Pons (tissue), 1 donor: Measurements from ENCODE around the gene SFT2D1.
"Not testable (repeated sequence)": the region's sequence is repeated elsewhere in the genome, so short reads cannot be mapped to it uniquely, and the experiment has no call there.

Experiments
- DNase-seq: peaks from one replicate; pipeline ENCODE4 v3.0.0-alpha.2; 2016; ENCODE audit warnings: low spot score

SFT2D1 gene

DNA sequence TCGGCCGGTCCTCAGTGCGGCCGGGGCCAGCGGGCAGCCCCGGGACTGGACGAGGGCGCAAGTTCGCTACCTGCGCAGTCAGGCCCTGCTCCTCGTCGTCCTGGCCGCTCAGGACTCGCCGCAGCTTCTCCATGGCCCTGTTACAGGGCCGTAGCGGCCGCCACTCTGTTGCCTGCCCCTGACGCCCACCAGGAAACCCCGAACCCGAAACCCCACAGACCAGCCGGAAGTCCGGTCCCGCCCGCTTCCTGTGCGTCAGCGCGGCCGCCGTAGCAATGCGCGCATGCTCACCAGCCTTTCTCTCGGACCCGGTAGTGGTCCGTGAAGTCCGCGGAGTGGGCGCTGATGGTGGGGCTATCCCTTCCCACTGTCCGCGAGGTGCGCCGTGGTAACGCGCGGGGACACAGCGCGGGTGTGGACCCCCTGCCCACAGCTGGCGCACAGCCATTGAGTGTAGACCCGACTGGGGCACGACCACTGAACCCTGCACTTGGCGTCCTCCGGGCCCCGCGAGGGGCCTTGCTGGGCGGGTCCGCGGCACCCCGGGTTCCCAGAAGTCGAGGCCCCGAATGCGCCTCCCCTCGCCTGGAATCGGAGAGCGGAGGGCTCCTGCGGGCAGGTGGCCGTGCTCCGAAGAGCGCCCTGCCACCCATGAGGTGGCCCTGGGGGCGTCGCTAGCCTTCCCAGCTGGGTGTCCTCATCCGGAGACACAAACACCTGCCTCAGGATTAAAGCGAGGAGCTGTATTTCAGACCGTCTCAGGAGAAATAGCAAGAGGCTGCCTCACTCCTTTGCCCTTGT, at the start of gene SFT2D1:
TSS of gene SFT2D1 (minus strand) at position 197 of the 801 bp plus-strand sequence. CDS start at position 133, 64 bp downstream.
- DNase-seq: peak; percentile 64

DNA sequence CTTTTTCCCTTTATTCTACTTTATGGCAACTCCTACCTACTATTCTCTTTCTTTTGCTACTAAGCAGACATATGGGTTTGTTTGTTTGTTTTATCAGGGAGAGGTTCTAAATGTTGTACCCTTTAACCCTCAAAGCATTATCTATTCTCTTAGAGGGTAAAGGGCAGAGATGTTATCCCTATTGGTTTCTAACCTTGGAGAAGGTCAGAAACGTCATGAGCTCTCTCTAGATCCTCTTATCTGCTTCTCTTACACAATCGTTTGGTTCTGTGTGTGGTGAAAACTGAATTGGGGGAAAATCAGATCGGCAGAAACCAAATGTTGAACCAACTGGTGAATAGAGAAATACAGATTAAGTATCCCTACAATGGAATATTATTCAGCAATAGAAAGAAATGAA, 46.8 kb upstream of the SFT2D1 start:
- DNase-seq: no peak

DNA sequence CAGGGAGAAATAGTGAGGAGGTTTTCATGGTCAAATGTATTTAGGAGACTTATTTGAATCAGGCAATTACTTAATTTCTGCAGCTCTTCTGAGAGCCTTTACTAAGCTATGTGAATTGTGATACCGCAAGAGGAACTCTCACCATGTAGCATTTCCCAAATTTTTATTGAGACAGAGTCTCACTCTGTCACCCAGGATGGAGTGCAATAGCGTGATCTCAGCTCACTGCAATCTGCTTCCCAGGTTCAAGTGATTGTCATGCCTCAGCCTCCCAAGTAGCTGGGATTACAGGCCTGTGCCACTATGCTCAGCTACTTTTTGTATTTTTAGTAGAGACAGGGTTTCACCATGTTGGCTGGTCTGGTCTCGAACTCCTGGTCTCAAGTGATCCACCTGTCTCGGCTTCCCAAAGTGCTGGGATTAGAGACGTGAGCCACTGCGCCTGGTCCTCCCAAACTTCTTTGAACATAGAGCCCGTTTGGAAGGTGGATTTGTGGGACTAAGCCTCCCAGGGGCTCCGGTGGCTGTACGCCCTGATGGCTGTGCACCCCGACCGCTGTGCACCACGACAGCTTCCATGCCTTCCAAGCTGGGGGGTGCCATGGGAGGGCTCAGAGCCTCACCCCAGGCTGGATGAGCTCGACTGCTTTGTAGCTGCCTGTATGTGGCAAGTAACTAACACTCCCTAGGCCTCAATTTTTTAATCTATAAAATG, 46.1 kb upstream of the SFT2D1 start:
- DNase-seq: no peak

DNA sequence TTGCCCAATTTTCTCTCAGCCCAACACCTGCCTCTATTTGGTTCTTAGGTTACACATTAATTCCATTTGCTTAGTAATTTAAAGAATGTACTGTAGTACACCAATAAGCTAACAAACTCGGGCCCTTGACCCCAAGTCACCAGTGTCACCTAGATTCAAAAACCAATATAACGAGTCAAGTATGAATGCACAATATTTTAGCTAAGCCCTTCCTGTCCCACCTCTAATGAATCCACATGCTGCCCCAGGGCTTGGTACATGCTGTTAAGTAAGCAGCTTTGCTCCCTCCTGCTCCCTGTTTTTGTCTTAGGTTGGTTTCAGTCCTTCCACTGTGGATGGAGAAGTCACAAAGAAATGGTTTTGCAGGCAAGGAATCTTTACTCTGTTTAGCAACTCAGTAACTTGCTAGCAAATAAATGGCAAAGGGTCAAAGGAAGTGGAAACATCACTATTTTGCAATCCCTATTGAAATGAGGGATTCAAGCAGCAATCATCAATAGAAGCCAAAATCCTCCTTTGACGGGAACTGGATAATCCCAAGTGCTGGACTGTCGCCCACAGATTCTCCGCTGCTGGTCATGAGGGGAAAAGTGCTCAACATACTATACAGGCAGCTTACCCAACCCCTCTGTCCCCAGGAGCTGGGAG, 45.4 kb upstream of the SFT2D1 start:
- no peak for DNase-seq

DNA sequence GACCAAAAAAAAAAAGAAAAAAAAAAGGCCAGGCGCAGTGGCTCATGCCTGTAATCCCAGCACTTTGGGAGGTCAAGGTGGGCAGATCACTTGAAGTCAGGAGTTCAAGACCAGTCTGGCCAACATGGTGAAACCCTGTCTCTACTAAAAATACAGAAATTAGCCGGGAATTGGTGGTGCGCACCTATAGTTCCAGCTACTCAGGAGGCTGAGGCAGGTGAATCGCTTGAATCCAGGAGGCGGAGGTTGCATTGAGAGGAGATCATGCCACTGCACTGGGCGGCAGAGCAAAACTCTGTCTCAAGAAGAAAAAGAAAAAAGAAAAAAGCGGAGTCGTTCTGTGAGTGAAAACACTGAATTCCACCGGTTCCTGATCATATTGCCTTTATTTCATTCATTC, 44.8 kb upstream of the SFT2D1 start:
- DNase-seq: not testable (repeated sequence)

DNA sequence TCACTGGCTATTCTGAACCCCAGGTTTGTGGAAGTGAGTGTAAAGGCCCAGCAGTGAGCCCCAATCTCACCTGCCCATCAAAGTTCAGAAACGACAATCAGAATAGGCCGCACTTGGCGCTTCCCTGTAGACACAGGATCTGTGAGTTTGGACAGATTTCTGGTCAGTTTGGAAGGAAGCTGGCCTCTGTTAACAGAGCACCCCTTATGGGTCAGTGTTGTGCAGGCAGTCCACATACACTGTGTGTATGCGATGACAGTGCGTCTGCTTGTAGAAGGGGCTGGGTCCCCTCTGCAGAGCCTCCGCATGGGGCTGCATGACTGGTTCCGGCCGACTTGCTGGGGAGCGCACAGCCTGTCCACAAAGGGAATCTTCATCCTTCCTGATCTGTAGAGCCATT, 43.8 kb upstream of the SFT2D1 start:
- DNase-seq: no peak

DNA sequence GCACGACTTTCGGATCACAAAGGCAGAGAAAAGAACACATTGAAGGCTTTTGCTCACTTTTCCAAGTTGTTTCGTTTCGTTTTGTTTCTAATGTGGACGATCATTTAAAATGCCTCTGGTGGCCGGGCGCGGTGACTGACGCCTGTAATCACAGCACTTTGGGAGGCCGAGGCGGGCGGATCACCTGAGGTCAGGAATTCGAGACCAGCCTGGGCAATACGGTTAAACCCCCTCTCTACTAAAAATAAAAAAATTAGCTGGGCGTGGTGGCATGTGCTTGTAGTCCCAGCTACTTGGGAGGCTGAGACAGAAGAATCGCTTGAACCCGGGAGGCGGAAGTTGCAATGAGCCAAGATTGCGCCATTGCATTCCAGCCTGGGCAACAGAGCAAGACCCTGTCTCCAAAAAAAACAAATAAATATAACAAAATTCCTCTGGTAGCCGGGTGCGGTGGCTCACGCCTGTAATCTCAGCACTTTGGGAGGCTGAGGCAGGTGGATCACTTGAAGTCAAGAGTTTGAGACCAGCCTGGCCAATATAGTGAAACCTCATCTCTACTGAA, 41.5 kb upstream of the SFT2D1 start:
- not testable (repeated sequence) for DNase-seq

DNA sequence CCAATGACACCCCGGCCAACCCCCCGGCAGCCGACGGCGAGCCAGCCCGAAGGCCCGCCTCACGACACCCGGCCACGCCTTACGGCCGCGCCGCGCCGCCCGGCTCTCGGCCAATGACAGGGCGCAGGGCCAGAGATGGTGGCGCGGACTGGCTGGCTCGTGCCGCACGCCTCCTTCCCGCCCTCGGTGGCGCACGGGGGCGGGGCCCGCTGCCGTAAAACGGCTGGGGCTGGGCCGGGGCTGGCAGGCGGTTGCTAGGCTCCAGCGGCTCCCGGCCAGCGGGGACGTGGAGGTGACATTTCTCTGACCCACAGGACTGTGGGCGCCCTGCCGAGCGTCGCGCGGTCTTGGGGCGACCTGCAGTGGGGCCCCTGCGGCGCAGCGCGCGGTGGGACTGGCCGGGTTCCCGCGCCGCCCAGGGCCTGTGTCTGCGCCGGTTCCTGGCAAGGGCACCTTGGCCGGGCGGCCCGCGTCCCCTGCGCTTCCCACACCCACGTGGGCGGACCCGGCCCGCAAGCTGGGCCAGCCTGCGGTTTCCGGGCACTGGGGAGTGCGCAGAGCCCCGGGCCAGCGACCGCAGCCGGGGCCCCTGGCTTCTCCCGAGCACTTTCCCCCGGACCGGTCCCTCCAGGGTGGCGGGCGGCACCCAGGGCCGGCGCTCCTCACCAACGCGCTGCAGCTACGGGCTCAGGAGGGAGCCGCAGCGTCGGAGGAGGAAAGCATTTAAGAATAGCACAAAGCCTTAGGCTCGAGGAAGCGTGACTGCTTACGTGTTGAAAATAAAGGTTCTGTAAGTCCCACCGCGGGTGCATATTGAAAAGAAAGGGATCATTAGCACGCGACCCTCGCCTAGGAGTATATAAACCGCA, 40.8 kb upstream of the SFT2D1 start, which contains the start of gene MPC1:
TSS of gene MPC1 (minus strand) at position 8 of the 869 bp plus-strand sequence. CDS start 64 bp downstream, outside the sequence.
- DNase-seq: peak; percentile 92

DNA sequence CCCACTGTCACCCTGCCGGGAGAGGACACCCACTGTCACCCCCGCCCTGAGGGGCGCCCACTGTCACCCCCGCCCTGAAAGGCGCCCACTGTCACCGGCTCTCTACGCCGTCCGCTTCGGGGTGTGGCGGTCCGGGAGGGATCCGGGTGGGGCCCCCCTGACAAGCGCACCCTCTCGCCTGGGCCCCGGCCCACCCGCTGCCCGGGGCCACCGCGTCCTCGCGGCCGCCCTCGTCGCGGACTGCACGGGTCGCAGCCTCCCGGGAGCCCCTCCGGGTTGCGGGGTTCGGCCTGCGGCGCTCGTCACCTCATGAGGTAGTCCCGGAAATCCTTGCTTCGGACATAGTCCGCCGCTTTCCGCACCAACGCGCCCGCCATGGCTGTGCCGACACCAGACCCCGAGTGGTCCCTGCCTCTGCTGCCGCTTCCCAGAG, 40.2 kb upstream of the SFT2D1 start:
- DNase-seq: no peak

DNA sequence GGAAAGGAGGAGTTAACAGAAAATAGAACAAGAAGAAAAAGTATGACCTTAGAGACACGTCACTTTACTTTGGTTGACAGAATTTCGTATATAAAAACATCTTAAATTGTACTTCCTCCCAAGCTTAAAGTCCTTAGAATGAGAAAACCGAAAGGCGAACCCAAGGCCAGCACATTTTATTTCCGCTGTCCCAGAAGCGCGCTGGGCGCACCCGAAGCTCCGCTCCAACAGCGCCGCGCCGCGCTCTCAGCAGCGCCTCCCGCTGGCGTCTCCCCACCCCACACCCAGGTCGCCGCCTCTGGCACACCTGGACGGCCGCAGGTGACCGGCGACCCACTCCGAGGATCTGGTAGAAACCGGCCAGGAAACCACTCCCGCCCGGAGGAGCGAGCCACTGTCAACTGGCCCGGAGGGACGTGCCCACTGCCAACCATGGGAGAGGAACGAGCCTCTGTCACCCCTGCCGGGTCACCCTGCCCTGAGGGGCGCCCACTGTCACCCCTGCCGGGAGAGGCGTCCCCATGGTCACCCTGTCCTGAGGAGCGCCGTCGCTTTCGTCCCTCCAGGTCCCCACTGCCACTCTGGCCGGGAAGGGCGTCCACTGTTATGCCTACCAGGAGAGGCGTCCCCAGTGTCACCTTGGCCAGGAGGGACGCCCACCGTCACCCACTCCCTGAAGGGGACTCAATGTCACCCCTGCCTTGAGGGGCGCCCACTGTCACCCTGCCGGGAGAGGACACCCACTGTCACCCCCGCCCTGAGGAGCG, 39.6 kb upstream of the SFT2D1 start:
- peak; percentile 56 for DNase-seq

DNA sequence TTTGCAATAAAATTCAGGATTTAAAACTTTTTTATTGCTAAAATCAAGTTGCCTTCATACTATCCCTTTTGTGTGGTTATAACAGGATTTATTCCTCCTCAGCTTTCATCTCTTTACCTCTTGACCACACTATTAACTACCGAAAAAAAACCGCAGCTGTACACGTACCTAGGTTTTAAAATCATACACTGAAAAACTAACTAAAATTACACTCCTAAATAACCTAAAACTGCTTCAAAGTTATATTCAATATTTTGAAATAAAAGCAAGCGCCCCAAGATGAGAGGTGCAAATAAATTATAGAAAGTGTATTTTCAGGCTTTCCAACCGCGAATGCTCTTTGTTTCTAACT, 39.0 kb upstream of the SFT2D1 start:
- no peak for DNase-seq

DNA sequence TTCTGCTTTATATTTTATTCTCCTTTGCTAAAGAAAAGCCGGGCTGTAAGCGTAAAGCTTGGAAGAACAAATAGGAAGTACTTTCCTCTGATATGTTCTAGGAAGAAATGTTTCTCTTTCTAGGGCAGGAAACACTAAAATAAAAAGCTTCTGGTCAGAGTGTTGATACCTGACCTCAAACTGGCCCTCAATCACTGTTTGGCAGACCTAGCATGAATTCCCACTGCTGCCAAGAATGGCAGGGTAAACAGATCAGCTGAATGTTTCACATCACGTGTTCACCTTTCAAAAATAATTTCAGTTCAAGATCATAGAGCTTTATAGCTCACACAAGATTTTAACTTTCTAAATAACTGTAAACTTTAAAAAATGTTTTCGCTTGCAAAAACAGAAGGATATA, 37.5 kb upstream of the SFT2D1 start:
- DNase-seq: no peak

DNA sequence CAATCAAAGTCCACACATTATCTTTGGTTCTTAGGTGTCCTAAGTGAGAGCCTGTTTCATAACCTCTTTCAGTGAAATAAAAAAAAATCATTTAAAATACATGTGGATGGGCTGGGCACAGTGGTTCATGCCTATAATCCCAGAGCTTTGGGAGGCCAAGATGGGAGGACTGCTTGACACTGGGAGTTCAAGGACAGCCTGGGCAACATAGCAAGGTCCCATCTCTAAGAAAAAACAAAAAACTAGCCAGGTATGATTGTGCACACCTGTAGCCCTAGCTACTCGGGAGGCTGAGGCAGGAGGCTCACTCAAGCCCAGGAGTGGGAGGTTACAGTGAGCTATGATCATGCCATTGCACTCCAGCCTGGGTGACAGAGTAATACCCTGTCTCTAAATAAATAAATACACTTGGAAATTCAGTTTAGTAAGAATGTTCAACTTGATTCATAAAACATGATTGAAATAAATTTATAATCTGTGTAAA, 36.8 kb upstream of the SFT2D1 start:
- DNase-seq: no peak

DNA sequence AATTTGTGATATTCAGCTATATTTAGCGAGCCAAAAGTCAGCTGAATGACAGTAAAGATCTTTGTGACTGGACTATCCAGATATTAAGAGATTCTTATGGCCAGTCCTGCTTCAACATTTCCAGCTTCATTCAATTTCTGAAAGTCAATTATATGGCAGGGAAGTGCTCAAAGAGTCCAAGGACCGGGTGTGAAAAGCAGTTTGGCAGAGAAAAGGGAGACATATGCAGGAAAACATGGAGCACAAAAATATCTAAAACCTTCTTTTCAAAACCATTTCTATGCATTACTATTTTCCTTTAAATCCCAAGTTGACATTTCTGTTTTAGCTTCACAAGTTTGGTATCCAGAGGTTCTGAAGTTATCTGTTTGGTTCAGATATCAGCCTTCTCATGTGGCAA, 35.4 kb upstream of the SFT2D1 start:
- no peak for DNase-seq

DNA sequence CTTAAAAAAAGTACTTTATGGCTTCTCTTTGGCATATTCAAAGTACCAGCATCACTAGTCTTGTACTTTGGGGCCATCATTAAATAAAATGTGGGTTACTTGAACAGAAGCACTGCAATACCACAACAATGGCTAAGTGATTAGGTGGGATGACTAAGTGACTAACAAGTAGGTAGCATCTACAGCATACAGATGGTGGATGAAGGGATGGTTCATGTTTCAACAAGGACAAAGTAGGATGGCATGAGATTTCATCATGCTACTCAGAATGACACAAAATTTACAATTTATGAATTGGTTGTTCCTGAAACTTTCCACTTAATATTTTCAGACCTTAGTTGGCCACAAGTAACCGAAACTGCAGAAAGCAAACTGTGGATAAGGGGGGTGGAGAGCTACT, 32.7 kb upstream of the SFT2D1 start:
- no peak for DNase-seq

DNA sequence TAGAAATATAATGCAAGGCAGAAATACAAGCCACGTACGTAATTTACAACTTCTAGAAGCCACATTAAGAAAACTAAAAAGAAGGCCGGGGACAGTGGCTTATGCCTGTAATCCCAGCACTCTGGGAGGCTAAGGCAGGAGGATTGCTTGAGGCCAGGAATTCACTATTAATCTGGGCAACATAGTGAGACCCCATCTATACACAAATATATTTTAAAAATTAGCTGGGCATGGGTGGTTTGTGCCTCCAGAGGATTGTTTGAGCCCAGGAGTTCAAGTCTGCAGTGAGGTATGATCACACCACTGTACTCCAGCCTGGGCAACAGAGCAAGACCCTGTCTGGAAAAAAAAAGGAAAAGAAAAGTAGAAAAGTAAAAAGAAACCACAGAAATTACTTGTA, 28.1 kb upstream of the SFT2D1 start:
- no peak for DNase-seq

DNA sequence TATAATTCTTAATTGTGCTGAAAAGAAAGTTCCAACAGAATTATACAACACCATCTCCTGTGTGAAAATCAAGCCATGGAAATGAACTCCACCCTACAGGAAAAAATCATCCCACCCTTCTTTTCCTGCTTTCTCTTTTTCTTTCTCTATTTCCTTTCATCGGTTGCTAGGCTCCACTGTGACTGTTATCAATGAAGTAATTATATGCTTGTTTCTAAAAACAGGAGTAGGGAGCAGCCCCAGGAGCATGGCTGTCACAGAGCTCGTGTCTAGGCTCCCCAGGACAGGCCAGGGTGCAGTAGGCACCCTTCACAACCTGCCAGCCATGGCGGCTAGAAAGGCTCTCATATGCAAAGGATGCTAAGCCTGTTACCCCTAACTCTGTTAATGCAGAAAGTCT, 27.4 kb upstream of the SFT2D1 start:
- no peak for DNase-seq

DNA sequence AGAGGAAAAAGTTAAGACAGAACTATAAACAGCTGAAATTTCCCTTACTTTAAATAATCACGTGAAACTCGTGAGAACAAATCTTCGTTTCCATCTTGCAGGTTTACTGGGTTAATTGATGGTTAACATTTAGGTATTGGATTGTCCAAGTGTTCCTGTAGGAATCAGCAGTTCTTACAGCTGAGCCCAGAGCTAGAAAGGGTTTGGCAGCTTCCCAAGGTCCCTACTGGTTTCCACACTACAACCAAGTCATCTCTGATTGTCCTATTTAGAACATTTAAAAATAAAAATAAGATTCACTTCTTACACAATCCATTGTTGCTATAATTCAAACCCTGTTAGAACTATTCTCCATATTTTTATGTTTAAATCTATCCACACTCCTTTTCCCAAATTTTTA, 24.6 kb upstream of the SFT2D1 start:
- no peak for DNase-seq

DNA sequence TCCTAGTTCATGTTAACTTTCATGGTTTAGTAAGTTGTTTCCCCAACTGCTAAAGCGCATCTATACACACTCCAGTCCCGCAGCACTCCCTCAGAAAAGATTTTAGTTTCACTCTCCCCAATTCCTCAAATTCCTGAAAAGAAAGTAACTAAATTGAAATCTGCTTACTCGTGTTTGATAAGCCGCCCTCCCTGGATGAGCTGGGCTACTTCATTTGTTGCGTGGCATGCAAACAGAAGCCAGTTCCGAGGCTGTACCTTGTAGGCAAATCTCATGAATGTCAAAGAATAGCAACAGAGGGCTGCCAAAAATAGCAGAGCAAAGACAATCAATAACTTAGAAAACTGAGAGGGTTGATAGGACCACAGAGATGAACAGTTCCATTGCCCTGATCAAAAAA, 23.5 kb upstream of the SFT2D1 start:
- no peak for DNase-seq

DNA sequence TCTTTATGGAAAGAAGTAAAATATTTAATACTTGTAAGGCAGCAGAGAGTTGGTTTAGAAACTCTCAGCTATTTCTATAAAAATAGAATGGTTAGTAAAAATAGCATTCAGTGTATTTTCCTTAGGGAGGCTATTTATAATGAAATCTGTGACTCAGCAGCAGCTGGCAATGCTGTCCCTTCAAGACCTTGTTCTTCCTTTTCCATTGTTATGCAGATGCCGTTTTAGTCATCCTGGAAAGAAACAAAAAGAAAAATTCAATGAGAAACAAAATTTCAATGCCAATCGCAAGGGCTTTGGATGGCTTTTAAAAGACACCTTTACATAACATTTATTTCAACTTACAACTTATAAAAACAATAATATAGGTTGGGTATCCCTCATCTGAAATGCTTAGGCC, 22.9 kb upstream of the SFT2D1 start:
- DNase-seq: peak; percentile 82

DNA sequence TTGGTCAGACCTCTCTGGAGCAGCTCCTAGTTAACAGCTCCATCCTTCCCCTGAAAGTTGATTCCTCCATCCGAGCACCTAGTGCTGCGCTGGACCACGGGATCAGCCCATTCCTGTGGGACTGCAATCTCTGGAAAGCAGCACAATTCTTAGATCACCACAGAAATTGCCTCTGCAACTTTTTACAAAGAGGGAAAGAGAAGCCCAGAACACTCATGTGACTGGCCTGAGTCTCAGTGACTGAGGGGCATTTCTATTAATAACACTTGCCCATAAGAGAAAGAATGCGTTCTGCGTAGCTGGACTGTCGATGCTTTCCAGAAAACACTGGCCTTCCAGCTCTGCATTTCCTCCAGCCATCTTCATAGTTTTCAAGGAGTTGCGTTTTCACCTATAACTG, 22.1 kb upstream of the SFT2D1 start:
- peak; percentile 60 for DNase-seq
